SK-N-SH (cell line): ENCODE data around the gene GRM8.

Source experiments
- EZH2phosphoT487 ChIP-seq: fragments of 200-600 bp; sonication (generic); IDR thresholded peaks from 2 replicates; pipeline ENCODE4 v1.6.1; 2017; ENCODE audit warnings: low read depth, mixed run types, mild to moderate bottlenecking, antibody characterized with exemption, moderate library complexity, borderline replicate concordance
- FOXJ3 ChIP-seq: sonication (generic); formaldehyde crosslinking; IDR thresholded peaks from 2 replicates; pipeline ENCODE4 v1.5.1; 2020; ENCODE audit warnings: mild to moderate bottlenecking, missing genetic modification reagents
- FOXM1 ChIP-seq: IDR thresholded peaks from 2 replicates; pipeline ENCODE4 v1.4.0; 2012; ENCODE audit warnings: low read depth, mild to moderate bottlenecking
- GABPA ChIP-seq: IDR thresholded peaks from 2 replicates; pipeline ENCODE4 v1.4.0; 2012; ENCODE audit warnings: low read depth, mild to moderate bottlenecking
- POLR2AphosphoS5 ChIP-seq: IDR thresholded peaks from 2 replicates; pipeline ENCODE4 v1.6.1; 2012; ENCODE audit warnings: low read depth, low read length
- RXRA ChIP-seq: IDR thresholded peaks from 2 replicates; pipeline ENCODE4 v1.4.0; 2012; ENCODE audit warnings: low read depth, mild to moderate bottlenecking, borderline replicate concordance
- TF ChIP-seq, protein P1 (sequence below): fragments of 200-600 bp; sonication (generic); IDR thresholded peaks from 2 replicates; pipeline ENCODE4 v1.6.1; 2017; ENCODE audit warnings: antibody characterized with exemption, mild to moderate bottlenecking, moderate library complexity
- TF ChIP-seq, protein P2 (sequence below): IDR thresholded peaks from 2 replicates; pipeline ENCODE4 v1.4.0; 2012; ENCODE audit warnings: low read depth
- TF ChIP-seq, protein P3 (sequence below): IDR thresholded peaks from 2 replicates; pipeline ENCODE4 v1.4.0; 2012; ENCODE audit warnings: low read depth, borderline replicate concordance

DNA sequence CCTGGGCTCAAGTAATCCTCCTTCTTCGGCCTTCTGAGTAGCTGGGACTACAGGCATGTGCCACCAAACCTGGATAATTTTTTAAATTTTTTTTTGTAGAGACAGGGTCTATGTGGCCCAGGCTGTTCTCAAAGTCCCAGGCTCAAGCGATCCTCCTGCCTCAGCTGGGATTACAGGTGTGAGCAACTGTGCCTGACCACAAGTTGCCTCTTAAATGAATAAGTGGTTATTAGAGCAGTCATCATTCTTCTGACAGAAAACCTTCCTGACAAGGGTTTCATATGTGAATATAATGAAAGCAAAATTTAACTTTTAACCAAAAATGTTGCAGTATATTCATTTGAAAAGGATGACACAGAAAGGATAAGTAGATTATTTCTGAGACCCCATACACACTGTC is 532.5 kb downstream of the GRM8 start:
- TF ChIP-seq, protein P1, sequence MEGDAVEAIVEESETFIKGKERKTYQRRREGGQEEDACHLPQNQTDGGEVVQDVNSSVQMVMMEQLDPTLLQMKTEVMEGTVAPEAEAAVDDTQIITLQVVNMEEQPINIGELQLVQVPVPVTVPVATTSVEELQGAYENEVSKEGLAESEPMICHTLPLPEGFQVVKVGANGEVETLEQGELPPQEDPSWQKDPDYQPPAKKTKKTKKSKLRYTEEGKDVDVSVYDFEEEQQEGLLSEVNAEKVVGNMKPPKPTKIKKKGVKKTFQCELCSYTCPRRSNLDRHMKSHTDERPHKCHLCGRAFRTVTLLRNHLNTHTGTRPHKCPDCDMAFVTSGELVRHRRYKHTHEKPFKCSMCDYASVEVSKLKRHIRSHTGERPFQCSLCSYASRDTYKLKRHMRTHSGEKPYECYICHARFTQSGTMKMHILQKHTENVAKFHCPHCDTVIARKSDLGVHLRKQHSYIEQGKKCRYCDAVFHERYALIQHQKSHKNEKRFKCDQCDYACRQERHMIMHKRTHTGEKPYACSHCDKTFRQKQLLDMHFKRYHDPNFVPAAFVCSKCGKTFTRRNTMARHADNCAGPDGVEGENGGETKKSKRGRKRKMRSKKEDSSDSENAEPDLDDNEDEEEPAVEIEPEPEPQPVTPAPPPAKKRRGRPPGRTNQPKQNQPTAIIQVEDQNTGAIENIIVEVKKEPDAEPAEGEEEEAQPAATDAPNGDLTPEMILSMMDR = no peak
- TF ChIP-seq RXRA = no peak
- TF ChIP-seq, protein P2, sequence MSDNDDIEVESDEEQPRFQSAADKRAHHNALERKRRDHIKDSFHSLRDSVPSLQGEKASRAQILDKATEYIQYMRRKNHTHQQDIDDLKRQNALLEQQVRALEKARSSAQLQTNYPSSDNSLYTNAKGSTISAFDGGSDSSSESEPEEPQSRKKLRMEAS = no peak
- no peak for TF ChIP-seq EZH2phosphoT487
- no peak for TF ChIP-seq GABPA
- TF ChIP-seq FOXM1 = no peak
- no peak for TF ChIP-seq POLR2AphosphoS5
- no peak for TF ChIP-seq FOXJ3 (CRISPR knock-in tag)
- TF ChIP-seq, protein P3, sequence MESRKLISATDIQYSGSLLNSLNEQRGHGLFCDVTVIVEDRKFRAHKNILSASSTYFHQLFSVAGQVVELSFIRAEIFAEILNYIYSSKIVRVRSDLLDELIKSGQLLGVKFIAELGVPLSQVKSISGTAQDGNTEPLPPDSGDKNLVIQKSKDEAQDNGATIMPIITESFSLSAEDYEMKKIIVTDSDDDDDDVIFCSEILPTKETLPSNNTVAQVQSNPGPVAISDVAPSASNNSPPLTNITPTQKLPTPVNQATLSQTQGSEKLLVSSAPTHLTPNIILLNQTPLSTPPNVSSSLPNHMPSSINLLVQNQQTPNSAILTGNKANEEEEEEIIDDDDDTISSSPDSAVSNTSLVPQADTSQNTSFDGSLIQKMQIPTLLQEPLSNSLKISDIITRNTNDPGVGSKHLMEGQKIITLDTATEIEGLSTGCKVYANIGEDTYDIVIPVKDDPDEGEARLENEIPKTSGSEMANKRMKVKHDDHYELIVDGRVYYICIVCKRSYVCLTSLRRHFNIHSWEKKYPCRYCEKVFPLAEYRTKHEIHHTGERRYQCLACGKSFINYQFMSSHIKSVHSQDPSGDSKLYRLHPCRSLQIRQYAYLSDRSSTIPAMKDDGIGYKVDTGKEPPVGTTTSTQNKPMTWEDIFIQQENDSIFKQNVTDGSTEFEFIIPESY = no peak
